Measurements from ENCODE around the gene ADAT3. TPM values are rescaled to one million over a fixed set of nuclear protein-coding genes. Genes with fewer than 3 reads are reported as not detected.

ADAT3 gene
- total RNA-seq, 6 experiments from 2014 or later = 1.8 to 5.3 (median 2.7) TPM

DNA sequence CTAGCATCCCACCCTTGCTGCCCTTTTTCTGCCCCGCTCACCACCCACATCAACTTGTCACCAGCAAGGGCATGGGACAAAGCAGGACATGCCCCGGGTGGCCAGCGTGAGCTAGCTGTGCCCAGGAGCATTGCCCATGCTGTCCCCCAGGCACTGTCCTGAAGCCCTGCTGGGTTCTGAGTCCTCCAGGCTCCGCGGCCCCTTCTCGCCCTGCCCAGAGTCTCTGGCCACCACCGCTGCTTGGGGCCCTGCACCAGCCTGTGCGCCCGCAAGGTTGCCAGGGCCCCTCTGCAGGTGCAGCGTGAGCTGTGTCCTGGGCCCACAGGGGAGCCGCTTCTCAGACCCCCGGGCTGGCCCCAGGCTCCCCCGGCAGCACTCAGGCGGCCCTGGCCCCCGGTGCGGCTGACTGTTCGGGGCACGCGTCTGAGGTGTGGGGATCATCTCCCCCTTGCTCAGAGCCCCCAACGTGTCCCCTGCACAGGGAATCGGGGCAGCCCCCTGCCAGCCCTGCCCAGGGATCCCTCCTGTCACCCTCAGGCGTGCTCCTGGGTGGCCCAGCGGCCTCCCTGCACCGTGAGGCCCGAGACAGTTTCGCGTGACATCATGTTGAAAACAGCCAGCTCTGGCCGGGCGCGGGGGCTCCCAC is 39.8 kb downstream of the ADAT3 start:
- H3K4me1 ChIP-seq = peaks cover 0 to 4% (median 1%) of the 10 kb centered on the region in 4 donors
- intact Hi-C loops (cut with DNase I) = loop anchor here in 1 of 2 donors (5.0 kb wide), 1 partner anchor 67 kb away; no protein-coding TSS in a partner anchor
- no peak for ATAC-seq
- no peaks in the 10 kb centered on the region for H3K9me3 ChIP-seq
- H3K36me3 ChIP-seq = no peaks in the 10 kb centered on the region
- TF ChIP-seq, protein P1, sequence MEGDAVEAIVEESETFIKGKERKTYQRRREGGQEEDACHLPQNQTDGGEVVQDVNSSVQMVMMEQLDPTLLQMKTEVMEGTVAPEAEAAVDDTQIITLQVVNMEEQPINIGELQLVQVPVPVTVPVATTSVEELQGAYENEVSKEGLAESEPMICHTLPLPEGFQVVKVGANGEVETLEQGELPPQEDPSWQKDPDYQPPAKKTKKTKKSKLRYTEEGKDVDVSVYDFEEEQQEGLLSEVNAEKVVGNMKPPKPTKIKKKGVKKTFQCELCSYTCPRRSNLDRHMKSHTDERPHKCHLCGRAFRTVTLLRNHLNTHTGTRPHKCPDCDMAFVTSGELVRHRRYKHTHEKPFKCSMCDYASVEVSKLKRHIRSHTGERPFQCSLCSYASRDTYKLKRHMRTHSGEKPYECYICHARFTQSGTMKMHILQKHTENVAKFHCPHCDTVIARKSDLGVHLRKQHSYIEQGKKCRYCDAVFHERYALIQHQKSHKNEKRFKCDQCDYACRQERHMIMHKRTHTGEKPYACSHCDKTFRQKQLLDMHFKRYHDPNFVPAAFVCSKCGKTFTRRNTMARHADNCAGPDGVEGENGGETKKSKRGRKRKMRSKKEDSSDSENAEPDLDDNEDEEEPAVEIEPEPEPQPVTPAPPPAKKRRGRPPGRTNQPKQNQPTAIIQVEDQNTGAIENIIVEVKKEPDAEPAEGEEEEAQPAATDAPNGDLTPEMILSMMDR (IDR thresholded peaks at IDR 0.05) = no peak
- TF ChIP-seq POLR2A (IDR thresholded peaks at IDR 0.05) = no peak
- H3K27ac ChIP-seq = no peak overlapping the region
- DNase-seq = no peak
- no peak overlapping the region for H3K4me3 ChIP-seq
- 100% methylated on average over 2 of the region's 30 CpGs for WGBS (ENCODE audit: insufficient coverage, low coverage, low lambda C conversion rate, missing lambda C conversion rate)
- no peaks in the 10 kb centered on the region for H3K27me3 ChIP-seq

DNA sequence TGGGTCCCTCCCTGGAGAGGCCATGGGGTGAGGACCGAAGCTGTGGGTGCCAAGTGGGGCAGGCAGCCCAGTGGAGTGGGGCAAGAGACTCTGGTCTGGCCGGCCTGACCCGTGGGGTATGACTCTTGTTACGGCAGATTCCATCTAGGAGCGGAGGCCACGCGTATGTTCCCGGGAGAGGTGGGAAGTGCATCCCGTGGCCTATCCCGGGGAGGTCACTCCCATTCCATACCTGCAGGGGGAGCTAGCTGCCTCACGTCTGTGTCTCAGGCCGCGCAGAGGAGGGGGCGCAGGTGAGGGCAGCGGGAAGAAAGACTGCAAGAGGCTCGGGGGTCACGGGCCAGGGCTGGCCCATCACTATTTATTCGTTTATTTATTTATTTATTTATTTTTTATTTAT is 40.7 kb downstream of the ADAT3 start:
- intact Hi-C loops (cut with DNase I) = loop anchor here in 1 of 2 donors (5.0 kb wide), 1 partner anchor 66 kb away; no protein-coding TSS in a partner anchor
- WGBS (ENCODE audit: insufficient coverage, low coverage, low lambda C conversion rate, missing lambda C conversion rate) = 44% methylated on average over 9 of the region's 18 CpGs
- no peak overlapping the region for H3K4me3 ChIP-seq
- no peaks in the 10 kb centered on the region for H3K36me3 ChIP-seq
- no peaks in the 10 kb centered on the region for H3K4me1 ChIP-seq
- H3K27me3 ChIP-seq = no peaks in the 10 kb centered on the region
- no peak overlapping the region for H3K27ac ChIP-seq
- peak in 1 of 3 donors; percentile 58 for DNase-seq
- peak in 2 of 4 donors; percentile 4 to 43 for ATAC-seq
- no peaks in the 10 kb centered on the region for H3K9me3 ChIP-seq
- TF ChIP-seq, protein P1 (IDR thresholded peaks at IDR 0.05) = peak; percentile 32 to 51 (median 42)
- TF ChIP-seq POLR2A (IDR thresholded peaks at IDR 0.05) = no peak

DNA sequence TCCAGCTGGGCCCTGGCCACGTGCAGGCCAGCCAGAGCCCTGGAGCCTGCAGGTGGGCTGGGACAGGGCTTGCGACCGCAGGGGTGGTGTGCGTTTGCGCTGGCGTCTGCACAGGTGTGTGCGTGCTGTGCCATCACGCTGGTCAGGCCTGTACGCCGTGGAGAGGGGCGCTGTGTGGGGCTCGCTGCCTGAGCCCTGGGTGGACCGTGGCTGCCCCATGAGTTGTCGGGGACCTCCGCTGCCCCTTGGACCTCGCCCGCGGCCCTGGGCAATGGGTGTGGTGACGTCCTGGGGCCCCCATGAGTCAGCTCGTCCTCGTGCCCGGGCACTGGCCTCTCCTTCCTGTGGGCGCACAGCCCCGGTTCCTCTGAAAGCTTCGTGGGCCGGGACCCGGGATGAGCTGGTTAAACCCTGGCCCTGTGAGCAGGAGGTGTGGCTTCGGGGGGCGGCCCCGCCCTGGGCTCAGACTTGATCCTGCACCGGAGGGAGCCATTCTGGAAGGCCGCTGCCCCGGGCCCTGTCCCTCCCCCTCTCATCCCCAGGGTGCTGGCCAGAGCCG is 42.5 kb downstream of the ADAT3 start:
- Histone ChIP-seq H3K36me3 (no peaks in the 10 kb centered on the region), H3K27ac (no peak overlapping the region), H3K27me3 (no peaks in the 10 kb centered on the region), H3K4me1 (no peaks in the 10 kb centered on the region), H3K9me3 (no peaks in the 10 kb centered on the region), H3K4me3 (no peak overlapping the region)
- 33% methylated on average over 2 of the region's 34 CpGs for WGBS (ENCODE audit: insufficient coverage, low coverage, low lambda C conversion rate, missing lambda C conversion rate)
- no peak for ATAC-seq
- TF ChIP-seq, protein P1 (IDR thresholded peaks at IDR 0.05) = no peak
- TF ChIP-seq POLR2A (IDR thresholded peaks at IDR 0.05) = no peak
- no peak for DNase-seq
- intact Hi-C loops (cut with DNase I) = loop anchor here in 1 of 2 donors (5.0 kb wide), 1 partner anchor 65 kb away; no protein-coding TSS in a partner anchor

DNA sequence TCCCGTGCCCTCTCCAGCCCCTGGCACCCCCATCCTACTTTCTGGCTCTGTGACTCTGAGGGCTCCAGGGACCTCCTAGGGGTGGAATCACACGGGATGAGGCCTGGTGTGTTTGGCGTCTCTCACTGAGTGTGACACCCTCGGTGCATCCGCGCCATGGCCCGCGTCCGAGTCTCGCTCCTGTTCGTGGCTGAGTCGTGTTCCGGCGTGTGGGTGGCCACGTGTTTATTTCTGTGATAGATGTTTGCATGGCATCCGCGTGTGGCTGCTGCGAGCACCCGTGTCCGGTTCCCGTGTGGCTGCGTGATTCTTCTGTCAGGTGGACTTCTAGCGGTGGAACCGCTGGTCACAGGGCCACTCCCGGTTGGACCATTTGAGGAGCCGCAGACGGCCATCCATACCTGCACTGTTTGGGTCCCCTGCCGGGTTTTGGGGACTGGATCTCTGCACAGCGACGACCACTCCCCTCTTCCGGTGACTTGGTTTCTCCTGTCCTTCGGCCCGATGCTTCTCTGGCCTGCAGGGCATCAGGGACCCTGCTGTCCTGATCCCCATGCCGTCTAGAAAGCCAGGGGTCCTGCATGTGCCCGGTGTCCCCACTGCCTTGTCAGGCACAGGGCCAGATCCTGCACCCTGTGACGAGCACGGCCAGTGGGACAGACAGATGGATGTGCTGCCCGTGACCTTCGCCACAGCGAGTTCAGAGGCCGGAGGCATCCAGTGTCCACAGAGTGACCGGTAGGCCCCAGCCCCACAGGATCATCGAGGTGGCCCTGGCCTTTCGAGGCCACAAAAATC is 44.3 kb downstream of the ADAT3 start:
- TF ChIP-seq, protein P1 (IDR thresholded peaks at IDR 0.05) = no peak
- no peak for TF ChIP-seq POLR2A (IDR thresholded peaks at IDR 0.05)
- Histone ChIP-seq H3K4me1 (no peaks in the 10 kb centered on the region), H3K27ac (no peak overlapping the region), H3K36me3 (no peaks in the 10 kb centered on the region), H3K9me3 (no peaks in the 10 kb centered on the region), H3K4me3 (no peak overlapping the region), H3K27me3 (no peaks in the 10 kb centered on the region)
- no peak for DNase-seq
- ATAC-seq = no peak
- intact Hi-C loops (cut with DNase I) = loop anchor here in 1 of 2 donors (5.0 kb wide), 1 partner anchor 63 kb away; no protein-coding TSS in a partner anchor
- 87% methylated on average over 16 of the region's 44 CpGs for WGBS (ENCODE audit: insufficient coverage, low coverage, low lambda C conversion rate, missing lambda C conversion rate)
